ENCODE data around the gene TGFB1.

GRCh38 chr19:41318696-41319499 is 34.8 kb downstream of the TGFB1 start:
- no peak for TF ChIP-seq CTCF (conservative IDR thresholded peaks at IDR 0.05; ENCODE audit: low read depth, low read length)
- TF ChIP-seq EZH2 (IDR thresholded peaks at IDR 0.05; ENCODE audit: borderline replicate concordance, low read depth, low read length, poor library complexity, severe bottlenecking) = no peak
